ENCODE measurements around the gene NXPH2.

Gene NXPH2

DNA sequence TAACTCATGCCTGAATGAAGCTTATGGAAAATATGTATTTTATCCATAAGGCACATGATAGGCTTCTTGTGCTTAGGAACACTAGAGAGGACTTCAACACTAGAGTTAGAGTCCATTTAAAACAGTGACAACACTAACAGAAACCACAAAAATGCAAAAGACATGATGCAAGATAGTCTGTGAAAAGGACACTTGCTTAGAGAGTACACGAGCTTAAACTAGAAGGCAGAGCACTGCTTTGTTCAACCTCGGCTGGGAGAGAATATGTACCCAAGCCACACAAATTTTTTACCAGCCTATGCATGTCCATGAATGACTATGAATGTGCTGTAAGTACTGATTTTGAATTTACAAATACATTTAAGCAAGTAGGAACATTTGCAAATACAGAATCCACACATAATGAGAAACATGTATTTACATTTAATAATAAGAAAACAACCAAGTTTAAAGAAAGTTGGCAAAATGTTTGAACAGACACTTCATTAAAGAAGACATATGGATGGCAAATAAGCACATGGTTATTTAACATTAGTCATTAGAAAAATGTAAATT is 148.0 kb downstream of the NXPH2 start:
- no peak for DNase-seq

DNA sequence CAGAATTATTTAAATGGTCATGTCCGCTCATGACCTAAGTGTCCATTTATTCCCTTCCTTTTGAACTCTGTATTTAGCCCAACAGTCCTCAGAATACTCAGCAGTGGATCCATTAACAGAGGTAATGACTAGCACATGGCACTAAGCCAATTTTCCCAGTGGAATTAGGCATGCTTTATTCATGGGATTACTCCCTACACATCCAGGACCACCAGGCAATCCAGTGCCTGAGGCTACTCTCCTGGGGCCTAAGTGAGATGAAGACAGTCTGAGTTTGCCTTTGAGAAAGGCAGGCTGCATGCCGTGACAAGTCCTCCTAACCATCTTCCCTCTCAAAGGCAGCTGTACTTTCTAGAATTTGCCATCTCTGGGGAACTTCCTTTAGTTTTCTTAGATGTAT is 150.0 kb downstream of the NXPH2 start:
- no peak for DNase-seq

DNA sequence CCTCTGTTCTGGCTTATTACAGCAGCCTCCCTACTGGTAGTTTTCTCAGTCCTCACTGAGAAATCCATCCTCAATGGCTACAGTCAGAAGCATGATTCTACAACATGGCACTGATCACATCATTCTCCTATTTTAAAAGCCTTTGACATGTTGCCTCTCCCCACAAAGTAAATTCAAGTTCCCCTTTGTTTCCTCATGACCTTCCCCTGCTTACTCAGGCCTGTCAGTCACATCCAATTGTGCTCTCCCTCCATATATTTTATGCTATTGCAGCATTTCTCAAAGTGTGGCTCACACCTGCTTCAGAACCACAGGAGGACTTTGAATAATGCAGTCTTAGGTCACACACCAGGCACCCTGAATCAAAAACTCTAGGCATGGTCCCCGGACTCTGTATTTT is 154.0 kb downstream of the NXPH2 start:
- no peak for DNase-seq

DNA sequence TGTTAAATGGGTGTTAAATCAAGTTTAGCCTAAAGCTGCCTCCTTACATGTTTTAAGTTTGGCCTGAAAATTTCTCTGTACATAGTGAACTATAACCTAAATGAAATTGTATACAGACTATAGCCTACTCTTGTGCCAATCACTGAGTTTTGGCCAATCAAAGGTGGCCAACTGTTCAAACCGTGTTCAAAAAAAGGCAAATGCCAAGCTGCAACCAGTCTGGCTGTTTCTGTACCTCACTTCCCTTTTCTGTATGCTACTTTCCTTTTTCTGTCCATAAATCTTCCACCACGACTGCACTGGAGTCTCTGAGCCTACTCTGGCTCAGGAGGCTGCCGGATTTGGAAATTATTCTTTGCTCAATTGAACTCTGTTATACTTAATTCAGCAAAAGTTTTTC is 157.6 kb downstream of the NXPH2 start:
- DNase-seq: no peak

DNA sequence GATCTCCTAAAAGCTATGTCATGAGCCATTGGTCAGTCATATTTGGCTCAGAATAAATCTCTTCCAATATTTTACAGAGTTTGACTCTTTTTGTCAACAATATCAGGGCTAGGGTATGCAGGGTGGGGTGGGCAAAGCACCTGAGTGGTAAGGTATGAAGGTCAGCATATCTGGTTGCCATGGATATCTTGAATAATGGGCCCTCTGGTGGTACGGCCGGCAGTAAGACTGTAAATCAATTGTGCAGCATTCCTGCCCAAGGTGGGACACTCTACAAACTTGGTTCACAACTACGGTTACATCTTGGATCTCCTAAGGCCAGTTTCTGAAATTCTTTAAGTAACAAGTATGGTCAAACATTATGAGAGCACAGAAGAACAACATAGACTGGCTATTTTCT is 159.1 kb downstream of the NXPH2 start:
- DNase-seq: no peak

DNA sequence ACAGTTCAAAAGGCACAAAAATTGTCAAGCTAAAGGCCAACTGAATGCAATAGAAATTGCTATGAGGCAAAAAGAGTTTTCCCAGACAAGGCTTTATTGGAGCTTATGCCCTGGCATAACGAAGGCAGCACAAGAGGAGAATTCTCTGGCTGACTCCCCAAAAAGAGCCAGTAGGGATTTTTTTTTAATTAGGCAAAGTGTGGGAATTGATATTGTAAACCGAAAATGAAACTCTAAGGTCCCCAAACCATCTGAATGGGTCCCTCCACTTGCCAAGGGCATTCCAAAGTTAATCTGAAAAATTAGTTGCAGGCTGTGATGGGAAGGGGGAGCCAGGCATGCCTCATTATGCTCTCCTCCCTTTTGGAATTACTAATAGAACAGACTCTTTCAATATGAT is 159.8 kb downstream of the NXPH2 start:
- no peak for DNase-seq

All from activated T-cell treated with anti-CD3 and anti-CD28 coated beads, Interleukin-2, amount 50 U/mL, for 48 hours (primary cell).